Right forelimb (tissue), 1 donor: Measurements from ENCODE around the gene CDH7.
A peak's percentile ranks its signal among the peaks of the same experiment; 100 is the strongest.

Experiments used
- DNase-seq: peaks from one replicate; pipeline ENCODE4 v3.0.0-alpha.2; 2018

Gene CDH7, protein sequence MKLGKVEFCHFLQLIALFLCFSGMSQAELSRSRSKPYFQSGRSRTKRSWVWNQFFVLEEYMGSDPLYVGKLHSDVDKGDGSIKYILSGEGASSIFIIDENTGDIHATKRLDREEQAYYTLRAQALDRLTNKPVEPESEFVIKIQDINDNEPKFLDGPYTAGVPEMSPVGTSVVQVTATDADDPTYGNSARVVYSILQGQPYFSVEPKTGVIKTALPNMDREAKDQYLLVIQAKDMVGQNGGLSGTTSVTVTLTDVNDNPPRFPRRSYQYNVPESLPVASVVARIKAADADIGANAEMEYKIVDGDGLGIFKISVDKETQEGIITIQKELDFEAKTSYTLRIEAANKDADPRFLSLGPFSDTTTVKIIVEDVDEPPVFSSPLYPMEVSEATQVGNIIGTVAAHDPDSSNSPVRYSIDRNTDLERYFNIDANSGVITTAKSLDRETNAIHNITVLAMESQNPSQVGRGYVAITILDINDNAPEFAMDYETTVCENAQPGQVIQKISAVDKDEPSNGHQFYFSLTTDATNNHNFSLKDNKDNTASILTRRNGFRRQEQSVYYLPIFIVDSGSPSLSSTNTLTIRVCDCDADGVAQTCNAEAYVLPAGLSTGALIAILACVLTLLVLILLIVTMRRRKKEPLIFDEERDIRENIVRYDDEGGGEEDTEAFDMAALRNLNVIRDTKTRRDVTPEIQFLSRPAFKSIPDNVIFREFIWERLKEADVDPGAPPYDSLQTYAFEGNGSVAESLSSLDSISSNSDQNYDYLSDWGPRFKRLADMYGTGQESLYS

GRCh38 chr18:65750389-65751154 is at the start of gene CDH7:
TSS of gene CDH7 (plus strand) at chr18:65751012. CDS start at chr18:65762843, 11,831 bp downstream.
- DNase-seq, result peak; percentile 76

- no peak for DNase-seq
These were observed 46.8 kb upstream of the CDH7 start for GRCh38 chr18:65704046-65704445.

- no peak for DNase-seq
These were observed 44.2 kb upstream of the CDH7 start for GRCh38 chr18:65706646-65707045.

DNA sequence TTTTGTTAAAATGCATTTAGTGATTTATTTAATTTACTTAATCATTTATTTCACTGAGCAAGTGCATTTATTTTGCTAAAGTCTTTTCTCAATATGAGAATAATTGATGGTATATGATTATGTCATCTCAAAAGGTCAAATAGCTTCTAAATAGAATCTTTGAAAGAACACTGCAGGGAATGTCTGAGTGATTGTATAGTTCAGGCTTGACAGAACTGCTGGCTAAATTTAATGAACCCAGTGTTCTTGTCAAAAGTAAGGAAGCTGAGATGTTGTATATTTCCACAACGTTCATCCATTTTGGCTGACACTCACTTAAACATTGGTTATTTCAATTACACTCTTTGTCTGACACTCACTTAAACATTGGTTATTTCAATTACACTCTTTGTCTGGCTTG is 39.3 kb upstream of the CDH7 start:
- no peak for DNase-seq

DNA sequence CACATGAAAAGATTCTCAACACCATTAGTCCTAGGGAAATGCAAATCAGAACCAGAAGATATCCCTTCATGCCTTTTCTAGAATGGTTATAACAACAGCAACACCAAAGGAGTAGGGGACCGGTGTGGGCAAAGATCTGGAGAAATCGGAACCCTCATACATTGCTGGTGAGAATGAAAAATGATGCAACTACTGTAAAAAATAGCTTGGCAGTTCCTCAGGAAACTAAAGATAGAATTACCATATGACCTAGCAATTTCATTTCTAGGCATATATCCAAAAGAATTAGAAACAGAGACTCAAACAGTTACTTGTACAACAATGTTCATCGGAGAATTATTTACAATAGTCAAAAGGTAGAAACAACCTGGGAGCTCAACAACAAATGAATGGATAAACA is 29.2 kb upstream of the CDH7 start:
- no peak for DNase-seq

GRCh38 chr18:65725251-65726050 is 25.4 kb upstream of the CDH7 start:
- DNase-seq, result no peak

DNA sequence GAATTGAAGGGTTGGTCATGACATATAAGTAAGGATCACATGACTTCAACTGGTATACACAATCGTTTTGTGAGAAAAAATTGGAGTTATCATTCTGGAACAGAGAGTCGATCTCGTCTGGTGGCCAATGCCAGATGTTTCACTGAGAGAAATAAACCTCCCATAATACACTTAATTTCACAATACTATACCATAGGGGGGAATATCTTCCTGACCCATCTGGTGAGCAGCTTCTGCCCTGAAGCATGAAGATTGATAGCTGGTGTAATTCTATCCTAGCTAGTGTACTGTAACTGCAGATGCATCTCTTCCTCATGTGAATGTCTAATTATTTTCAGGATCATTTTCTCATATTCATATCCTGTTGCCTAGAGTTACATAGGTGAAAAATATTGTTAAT is 15.7 kb upstream of the CDH7 start:
- no peak for DNase-seq

DNA sequence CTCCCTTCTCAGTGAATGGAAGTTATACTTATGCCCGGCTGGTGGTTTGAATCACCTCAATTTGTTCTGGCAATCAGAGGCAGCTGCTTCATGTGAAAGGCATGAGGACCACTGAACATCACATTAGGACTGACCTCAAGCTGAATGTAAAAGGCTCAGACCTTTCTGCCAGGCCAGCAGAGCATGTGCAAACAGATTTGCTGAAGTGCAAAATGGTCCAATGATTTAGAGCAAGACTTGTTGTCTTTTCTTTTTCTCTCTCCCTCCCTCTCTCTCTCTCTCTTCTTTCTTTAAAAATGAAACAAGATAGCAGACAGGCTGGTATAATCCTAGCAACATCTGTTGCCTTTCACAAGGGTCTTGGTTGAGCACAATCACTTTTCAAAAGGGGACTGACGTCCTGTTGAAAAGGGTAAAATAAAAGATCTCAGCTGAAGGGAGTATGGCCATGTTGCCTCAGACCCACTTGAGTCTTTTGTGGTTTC is 13.3 kb upstream of the CDH7 start:
- DNase-seq, result no peak

- DNase-seq, result no peak
These were observed 3.9 kb upstream of the CDH7 start for GRCh38 chr18:65746936-65747335.

DNA sequence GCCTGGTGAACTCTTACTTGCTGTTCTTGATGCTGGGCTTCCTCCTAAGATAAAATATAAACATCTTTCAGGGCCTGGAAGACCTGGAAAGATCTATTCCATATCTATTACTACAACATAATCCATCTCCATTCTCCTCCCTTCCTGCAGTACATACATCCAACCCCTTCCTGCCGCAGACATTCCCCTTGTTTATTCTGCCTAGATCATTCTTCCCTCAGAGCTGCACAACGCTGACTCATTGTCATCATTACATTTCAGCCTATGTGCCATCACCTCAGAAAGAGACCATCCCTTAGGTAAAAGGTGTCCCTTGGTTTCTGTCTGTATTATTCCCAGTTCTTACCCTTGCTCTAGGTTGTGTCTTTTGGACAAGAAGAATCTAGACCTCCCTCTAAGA is 2.5 kb upstream of the CDH7 start:
- no peak for DNase-seq

DNA sequence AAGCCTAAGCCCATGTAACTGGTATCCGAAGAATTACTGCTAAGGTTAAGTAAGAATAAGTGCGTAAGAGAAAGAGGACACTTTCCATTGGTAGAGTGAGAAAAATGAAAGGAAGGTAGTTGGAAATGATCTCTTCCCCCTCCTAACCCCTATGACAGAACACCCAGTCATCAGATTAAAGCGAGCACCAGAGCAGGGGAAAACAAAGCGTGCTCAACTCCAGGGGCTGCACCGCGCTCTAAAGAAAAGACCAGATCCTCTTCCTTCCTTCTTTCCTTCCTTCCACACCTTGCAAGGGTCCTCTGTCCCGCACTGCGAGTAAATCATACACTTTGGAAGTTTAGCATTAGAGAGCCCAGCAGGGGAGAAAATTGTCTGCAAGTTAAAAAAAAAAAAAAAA is 971 bp upstream of the CDH7 start:
- DNase-seq, result no peak

DNA sequence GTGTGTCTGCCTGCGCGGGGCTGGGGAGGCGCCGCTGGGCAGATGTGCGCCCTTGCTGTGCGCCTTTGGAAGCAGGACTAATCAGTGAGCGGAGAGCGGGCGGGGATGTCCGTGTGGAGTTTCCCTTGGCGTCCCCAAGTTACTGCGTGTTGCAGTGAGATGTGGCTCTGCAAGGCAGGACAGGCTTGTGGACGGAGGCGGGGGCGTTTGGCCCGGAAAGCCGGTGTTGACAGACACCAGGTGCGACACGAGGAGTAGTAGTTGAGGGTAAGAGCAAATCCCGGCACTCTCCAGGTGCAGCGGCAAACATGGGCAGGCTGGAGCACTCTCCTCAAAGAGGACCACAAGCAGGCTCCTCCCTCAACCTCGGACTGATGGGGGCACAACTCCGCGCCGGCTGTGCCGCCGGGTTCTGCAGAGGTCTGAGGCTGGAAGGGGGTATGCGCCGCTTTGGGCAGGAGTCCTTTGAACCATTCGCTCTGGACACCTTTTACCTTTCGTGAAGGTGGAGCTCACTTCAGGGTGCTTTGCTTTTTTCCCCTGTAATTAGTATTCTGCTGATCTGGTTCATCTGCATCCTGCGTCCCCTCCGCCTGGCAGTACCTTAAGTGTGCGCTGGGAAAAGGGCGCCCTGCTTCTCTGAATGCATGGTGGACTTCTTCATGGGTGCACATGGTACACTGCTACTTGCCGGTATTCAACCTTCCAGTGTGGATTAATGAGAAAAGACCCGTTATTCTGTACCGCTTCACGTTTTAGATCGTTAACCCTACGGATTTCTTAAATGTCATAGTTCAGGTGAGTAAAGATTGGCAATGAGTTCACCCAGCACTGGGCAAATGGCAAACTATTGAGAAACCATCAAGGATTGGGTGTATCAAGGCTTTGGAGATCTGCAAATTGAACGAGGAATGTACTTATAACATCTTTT is 608 bp downstream of the CDH7 start:
- peak; percentile 62 for DNase-seq

DNA sequence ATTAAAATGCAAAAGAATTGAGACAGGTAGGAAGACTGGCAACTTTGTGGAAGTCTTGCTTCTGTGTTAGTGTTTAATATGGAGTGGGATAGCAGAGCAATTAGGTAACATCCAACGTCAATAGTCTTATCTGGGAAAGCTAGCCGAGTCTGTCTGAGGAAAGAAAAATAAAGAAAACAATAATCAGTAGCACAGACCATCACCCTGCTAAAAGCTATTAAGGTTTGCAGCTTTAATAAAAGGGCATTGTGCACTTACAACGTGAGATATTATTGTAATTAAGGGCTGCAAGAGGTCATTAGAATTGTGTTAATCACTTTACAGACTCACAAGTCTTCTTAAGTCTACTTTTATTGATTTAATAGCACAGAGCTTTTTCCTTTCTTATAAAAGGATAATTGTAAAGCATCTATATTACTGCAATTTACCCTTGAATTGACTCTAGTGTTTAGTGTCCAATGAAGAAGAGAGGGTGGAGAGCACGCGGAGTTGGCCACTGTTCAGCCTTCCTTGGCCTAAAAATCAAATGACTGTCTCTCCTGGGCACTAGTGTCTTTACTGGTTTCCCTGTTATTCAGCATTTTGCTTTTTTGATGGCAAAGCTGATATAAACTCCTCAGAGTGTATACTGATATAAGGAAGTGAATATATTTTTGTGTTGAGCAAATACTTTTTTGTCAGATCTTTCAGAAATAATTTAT is 2.0 kb downstream of the CDH7 start:
- no peak for DNase-seq

GRCh38 chr18:65753520-65753919 is 2.7 kb downstream of the CDH7 start:
- DNase-seq, result peak; percentile 43

- DNase-seq, result no peak
These were observed 3.3 kb downstream of the CDH7 start for GRCh38 chr18:65754121-65754520.

DNA sequence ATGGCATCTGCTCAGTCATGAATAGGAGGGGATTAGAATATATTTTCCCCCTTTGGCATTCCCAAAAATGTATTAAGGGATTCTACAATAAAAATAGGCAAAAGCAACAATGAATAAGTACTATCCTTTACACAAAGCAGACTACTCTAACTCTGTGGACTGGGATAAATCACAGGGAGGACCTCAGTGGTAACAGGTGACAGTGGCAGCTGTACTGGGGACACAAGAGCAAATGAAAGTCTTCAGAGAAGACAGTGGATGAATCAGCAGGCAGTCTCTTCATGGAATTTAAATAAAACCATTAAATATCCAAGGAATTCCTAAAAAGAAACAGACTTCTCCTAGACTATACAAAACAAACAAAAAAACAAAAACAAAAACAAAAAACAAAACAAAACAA is 4.8 kb downstream of the CDH7 start:
- no peak for DNase-seq

- no peak for DNase-seq
These were observed 9.6 kb downstream of the CDH7 start for GRCh38 chr18:65760457-65760856.

GRCh38 chr18:65761636-65762295 is 11.0 kb downstream of the CDH7 start:
- DNase-seq, result no peak

DNA sequence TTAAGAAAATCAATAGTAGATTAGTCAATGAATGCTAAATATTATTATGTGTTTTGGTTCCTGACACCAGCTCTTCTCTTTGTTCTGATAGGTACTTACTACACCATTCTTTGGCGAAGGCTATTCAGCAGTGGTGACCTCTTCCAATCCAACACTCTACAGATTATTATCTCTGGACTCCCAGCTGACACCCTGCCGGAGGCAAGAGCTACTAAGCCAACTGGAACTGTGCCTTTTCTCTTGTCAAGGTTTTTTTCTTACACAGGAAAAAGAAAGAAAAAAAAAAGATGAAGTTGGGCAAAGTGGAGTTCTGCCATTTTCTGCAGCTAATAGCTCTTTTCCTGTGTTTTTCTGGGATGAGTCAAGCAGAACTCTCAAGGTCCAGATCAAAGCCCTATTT is 11.7 kb downstream of the CDH7 start:
- DNase-seq, result no peak

- DNase-seq, result no peak
These were observed 16.6 kb downstream of the CDH7 start for GRCh38 chr18:65767406-65767805.
